HG03175 (cell line): ENCODE measurements around the gene CAPN12.
"Not testable (repeated sequence)": the region's sequence is repeated elsewhere in the genome, so short reads cannot be mapped to it uniquely, and the experiment has no call there.

Experiments used
- ATAC-seq: cut with Tn5 transposase; IDR thresholded peaks from one replicate; pipeline ENCODE4 v1.9.1; 2021; ENCODE audit warnings: mild to moderate bottlenecking, moderate library complexity; ENCODE audit not compliant: unreplicated experiment

The CAPN12 gene

GRCh38 chr19:38770949-38771275, 26.6 kb upstream of the CAPN12 start:
- not testable (repeated sequence) for ATAC-seq

GRCh38 chr19:38770228-38770948, 26.1 kb upstream of the CAPN12 start:
- ATAC-seq: peak; percentile 15

DNA sequence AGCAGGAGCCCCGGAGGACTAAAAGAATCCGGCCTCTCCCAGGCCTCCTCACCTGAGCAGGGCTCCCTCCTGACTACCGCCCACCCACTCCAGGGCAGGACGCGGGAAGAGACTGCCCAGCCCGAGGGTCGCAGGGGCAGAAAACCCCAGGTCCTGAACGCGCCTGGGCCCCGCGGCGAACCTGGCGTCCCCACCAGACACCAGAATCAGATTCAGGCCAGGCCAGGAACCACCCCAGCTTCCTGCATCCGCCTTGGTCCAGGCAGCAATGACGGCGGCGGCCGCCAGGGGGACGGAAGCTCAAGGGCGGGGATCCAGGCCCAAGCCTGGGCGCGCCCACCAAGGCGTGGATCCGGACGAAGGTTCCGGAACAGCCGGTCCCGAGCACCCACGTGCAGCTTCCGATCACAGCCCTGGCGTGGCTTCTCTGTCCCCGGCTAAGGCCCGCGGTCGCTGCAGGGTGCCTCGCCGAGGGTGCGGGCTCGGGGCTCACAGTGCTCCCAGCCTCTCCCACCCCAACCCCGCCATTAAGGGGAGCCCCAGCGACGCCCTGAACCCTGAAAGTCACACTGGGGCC, 25.4 kb upstream of the CAPN12 start:
- ATAC-seq: peak; percentile 78

GRCh38 chr19:38766276-38767047, 22.2 kb upstream of the CAPN12 start:
- no peak for ATAC-seq

DNA sequence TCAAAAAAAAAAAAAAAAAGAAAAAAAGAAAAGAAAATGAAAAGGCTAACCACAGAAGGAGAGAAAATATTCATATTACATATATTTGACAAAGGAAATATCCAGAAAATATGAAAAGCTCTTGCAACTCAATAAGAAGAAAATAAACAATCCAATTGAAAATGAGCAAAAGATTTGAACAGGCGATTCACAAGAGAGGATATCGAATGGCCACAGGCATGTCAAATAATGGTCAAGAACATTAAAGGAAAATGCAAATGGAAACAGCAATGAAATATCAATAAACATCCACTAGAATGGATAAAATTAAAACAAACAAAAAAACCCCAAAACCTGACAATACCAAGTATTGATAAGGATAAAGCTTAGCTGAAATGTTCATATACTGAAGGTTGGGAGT, 20.9 kb upstream of the CAPN12 start:
- ATAC-seq: no peak

DNA sequence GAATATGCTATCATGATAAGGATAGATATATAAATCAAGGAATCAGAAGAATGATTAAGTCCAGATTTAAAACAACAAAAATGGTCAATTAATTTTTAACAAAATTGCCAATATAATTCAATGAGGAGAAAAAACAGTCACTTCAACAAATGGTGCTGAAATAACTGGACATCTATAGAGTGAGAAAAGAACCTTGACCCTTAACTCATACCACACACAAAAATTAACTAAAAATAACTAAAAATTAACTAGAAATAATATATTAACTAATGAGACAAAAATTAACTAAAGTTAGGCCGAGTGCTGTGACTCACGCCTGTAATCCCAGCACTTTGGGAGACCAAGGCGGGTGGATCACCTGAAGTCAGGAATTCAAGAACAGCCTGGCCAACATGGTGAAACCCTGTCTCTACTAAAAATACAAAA, 19.5 kb upstream of the CAPN12 start:
- ATAC-seq: no peak

DNA sequence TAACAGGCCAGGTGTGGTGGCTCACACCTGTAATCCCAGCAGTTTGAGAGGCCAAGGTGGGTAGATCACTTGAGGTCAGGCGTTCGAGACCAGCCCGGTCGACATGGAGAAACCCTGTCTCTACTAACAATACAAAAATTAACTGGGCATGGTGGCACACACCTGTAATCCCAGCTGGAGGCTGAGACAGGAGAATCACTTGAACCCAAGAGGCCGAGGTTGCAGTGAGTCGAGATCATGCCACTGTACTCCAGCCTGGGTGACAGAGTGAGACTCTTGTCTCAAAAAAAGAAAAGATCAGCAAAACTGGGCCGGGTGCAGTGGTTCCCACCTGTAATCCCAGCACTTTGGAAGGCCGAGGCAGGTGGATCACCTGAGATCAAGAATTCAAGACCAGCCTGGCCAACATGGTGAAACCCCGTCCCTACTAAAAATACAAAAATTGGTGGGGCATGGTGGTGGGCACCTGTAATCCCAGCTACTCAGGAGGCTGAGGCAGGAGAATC, 17.7 kb upstream of the CAPN12 start:
- ATAC-seq: not testable (repeated sequence)

GRCh38 chr19:38760805-38761517, 16.7 kb upstream of the CAPN12 start:
- ATAC-seq: not testable (repeated sequence)

DNA sequence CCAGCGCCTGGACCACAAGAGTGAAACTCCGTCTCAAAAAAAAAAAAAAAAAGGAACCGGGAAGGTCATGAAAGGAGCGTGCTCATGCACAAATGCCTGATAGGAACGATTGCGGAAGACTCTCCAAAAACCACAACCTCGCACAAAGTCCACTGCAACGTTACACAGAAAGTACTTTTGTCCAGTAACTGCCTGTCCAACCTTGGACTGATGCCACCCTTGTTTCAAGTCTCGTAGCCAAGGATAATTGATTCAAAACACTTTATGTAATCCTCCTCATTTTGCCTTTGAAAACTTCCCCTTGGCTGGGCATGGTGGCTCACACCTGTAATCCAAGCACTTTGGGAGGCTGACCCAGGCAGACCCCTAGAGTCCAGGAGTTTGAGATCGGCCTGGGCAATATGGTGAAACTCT, 15.3 kb upstream of the CAPN12 start:
- no peak for ATAC-seq

GRCh38 chr19:38754196-38754595, 9.9 kb upstream of the CAPN12 start:
- not testable (repeated sequence) for ATAC-seq

DNA sequence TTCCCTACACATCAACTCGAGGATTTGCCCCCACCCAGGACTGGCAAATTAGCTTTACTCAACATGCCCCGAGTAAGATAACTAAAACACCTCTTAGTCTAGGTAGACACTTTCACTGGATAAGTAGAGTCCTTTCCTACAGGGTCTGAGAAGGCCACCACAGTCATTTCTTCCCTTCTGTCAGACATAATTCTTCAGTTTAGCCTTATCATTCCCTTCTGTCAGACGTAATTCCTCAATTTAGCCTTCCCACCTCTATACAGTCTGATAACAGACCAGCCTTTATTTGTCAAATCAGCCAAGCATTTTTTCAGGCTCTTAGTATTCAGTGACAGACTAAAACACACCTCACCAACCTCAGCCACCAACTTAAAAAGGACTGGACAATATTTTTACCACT, 9.5 kb upstream of the CAPN12 start:
- ATAC-seq: not testable (repeated sequence)

- ATAC-seq: no peak
Observed at GRCh38 chr19:38745316-38745715, 1.0 kb upstream of the CAPN12 start.

GRCh38 chr19:38744874-38745273, 600 bp upstream of the CAPN12 start:
- ATAC-seq: no peak

DNA sequence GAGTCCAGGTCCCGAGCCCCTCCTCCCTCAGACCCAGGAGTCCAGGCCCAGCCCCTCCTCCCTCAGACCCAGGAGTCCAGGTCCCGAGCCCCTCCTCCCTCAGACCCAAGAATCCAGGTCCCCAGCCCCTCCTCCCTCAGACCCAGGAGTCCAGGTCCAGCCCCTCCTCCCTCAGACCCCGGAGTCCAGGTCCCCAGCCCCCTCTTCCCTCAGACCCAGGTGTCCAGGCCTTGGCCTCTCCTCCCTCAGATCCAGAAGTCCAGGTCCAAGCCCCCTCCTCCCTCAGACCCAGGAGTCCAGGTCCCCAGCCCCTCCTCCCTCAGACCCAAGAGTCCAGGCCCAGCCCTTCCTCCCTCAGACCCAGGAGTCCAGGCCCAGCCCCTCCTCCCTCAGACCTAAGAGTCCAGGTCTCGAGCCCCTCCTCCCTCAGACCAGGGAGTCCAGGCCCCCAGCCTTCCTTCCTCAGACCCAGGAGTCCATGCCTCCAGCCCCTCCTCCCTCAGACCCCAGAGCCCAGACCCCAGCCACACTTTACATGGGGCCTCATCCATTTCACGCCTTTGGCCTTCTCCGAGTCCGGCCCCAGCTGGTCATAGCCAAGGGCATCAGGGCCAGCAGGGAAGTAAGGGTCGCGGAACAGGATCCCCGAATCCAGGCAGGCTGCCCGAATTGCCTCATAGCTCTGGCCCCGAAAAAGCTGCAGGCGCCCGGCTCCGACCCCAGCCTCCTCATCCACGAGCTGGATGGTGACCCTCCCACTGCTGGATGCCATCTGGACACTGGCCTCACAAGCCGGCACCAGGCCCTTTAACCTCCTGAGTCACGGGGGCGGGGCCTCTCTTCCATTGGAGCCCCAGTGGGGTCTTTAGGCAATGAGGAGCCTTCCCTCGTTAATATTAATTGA, 628 bp downstream of the CAPN12 start:
- no peak for ATAC-seq

- no peak for ATAC-seq
Observed at GRCh38 chr19:38742906-38743305, 1.4 kb downstream of the CAPN12 start.

GRCh38 chr19:38742296-38742695, 2.0 kb downstream of the CAPN12 start:
- ATAC-seq: no peak

GRCh38 chr19:38741670-38742069, 2.6 kb downstream of the CAPN12 start:
- ATAC-seq: no peak

GRCh38 chr19:38740932-38741331, 3.3 kb downstream of the CAPN12 start:
- ATAC-seq: no peak

DNA sequence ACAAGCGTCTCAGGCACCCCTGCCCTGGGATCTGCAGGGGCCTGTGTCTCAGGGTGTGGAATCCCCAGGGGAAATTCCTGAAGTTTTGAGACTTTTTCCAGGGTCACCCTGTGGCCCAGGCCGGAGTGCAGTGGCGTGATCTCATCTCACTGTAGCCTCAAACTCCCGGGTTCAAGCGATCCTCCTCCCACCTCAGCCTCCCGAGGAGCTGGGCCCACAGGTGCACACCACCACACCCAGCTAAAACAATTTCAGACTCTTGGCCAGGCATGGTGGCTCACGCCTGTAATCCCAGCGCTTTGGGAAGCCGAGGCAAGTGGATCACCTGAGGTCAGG, 4.0 kb downstream of the CAPN12 start:
- no peak for ATAC-seq
